ENCODE data around the gene HOXB3. TPM values are rescaled to one million over a fixed set of nuclear protein-coding genes. Genes with fewer than 3 reads are reported as not detected.

HOXB3 gene
- total RNA-seq, 3 donors from 2014 or later (not counting 1 experiment from before 2014, with no cell fraction given) = 7.9 to 15.6 (median 15.3) TPM

DNA sequence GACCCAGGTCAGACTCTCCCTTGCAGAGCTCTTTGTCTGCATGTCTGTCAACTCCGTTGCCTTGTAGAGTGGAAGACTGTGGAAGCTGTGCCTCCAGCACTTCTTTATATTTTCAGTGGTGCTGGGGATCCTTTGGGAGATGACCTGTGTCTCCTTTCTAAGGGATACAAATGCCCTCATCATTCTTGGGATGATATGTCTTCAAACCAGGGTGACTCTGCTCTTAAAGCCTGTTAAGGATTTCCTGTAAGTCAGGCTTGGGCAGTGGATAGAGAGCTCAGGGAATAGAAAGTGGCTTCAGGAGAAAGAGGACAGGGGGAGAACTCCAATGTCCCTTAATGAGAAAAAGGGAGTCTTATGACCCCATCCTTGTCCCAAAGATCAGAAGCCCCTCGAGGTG, 1.5 kb downstream of the HOXB3 start:
- peaks cover 32% of the 10 kb centered on the region for H3K4me1 ChIP-seq (ENCODE audit: control insufficient read depth, insufficient read depth, low read length)
- peak in 1 of 2 donors; percentile 5 for DNase-seq
- TF ChIP-seq, protein P1, sequence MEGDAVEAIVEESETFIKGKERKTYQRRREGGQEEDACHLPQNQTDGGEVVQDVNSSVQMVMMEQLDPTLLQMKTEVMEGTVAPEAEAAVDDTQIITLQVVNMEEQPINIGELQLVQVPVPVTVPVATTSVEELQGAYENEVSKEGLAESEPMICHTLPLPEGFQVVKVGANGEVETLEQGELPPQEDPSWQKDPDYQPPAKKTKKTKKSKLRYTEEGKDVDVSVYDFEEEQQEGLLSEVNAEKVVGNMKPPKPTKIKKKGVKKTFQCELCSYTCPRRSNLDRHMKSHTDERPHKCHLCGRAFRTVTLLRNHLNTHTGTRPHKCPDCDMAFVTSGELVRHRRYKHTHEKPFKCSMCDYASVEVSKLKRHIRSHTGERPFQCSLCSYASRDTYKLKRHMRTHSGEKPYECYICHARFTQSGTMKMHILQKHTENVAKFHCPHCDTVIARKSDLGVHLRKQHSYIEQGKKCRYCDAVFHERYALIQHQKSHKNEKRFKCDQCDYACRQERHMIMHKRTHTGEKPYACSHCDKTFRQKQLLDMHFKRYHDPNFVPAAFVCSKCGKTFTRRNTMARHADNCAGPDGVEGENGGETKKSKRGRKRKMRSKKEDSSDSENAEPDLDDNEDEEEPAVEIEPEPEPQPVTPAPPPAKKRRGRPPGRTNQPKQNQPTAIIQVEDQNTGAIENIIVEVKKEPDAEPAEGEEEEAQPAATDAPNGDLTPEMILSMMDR (IDR thresholded peaks at IDR 0.05) = no peak
- H3K27me3 ChIP-seq (ENCODE audit: control insufficient read depth, insufficient read depth, low read length) = peaks cover 50% of the 10 kb centered on the region
- no peaks in the 10 kb centered on the region for H3K9me3 ChIP-seq (ENCODE audit: control insufficient read depth, insufficient read depth, low read length)
- H3K27ac ChIP-seq (ENCODE audit: low read length) = no peak overlapping the region
- Mint-ChIP-seq H3K9me3 (no peaks in the 10 kb centered on the region), H3K4me1 (peaks cover 31 to 43% of the 10 kb centered on the region in 2 donors), H3K4me3 (no peak overlapping the region), H3K27ac (no peak overlapping the region), H3K36me3 (no peaks in the 10 kb centered on the region), H3K27me3 (ENCODE audit: low read depth in 2 of 2) (peaks cover 77 to 81% of the 10 kb centered on the region in 2 donors)
- H3K4me3 ChIP-seq (ENCODE audit: low read length) = no peak overlapping the region
- no peaks in the 10 kb centered on the region for H3K36me3 ChIP-seq (ENCODE audit: control insufficient read depth, insufficient read depth, low read length)
- 35% methylated on average over 2 of the region's 2 CpGs for WGBS (ENCODE audit: insufficient coverage)
- intact Hi-C loops (cut with micrococcal nuclease) = no loop called here
- no peak for ATAC-seq

DNA sequence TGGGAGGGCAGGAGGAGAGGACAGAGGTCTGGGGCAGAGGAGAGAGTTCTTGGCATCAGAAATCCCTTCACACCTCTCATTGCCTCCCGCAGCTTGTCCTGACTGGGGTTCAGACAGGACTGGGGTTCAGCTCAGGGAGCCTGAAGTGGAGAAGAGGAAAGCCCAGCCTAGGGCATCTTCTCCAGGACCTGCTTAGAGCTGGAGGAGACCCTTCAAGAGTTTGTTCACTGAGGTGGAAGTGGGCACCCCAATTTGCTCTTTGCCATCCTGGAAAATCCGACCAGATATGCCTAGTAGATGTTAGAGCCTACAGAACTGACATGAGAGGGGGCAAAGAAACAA, 2.0 kb downstream of the HOXB3 start:
- peaks cover 27 to 39% of the 10 kb centered on the region in 2 donors for H3K4me1 Mint-ChIP-seq
- TF ChIP-seq, protein P1 (IDR thresholded peaks at IDR 0.05) = no peak
- H3K9me3 Mint-ChIP-seq = no peaks in the 10 kb centered on the region
- Histone ChIP-seq H3K4me1 (ENCODE audit: control insufficient read depth, insufficient read depth, low read length) (peaks cover 27% of the 10 kb centered on the region), H3K9me3 (ENCODE audit: control insufficient read depth, insufficient read depth, low read length) (no peaks in the 10 kb centered on the region), H3K27me3 (ENCODE audit: control insufficient read depth, insufficient read depth, low read length) (peaks cover 48% of the 10 kb centered on the region), H3K36me3 (ENCODE audit: control insufficient read depth, insufficient read depth, low read length) (no peaks in the 10 kb centered on the region), H3K4me3 (ENCODE audit: low read length) (no peak overlapping the region), H3K27ac (ENCODE audit: low read length) (no peak overlapping the region)
- no peaks in the 10 kb centered on the region for H3K36me3 Mint-ChIP-seq
- ATAC-seq = no peak
- intact Hi-C loops (cut with micrococcal nuclease) = no loop called here
- 49% methylated on average over 2 of the region's 2 CpGs for WGBS (ENCODE audit: insufficient coverage)
- no peak for DNase-seq
- no peak overlapping the region for H3K27ac Mint-ChIP-seq
- no peak overlapping the region for H3K4me3 Mint-ChIP-seq
- peaks cover 78 to 81% of the 10 kb centered on the region in 2 donors for H3K27me3 Mint-ChIP-seq (ENCODE audit: low read depth in 2 of 2)

GRCh38 chr17:48587276-48588073, 2.6 kb downstream of the HOXB3 start:
- Mint-ChIP-seq H3K4me3 (peak overlapping the region; percentile 49), H3K27ac (no peak overlapping the region), H3K27me3 (ENCODE audit: low read depth in 2 of 2) (peaks cover 78 to 81% of the 10 kb centered on the region in 2 donors), H3K9me3 (no peaks in the 10 kb centered on the region), H3K36me3 (no peaks in the 10 kb centered on the region), H3K4me1 (peaks cover 27 to 39% of the 10 kb centered on the region in 2 donors)
- H3K4me3 ChIP-seq (ENCODE audit: low read length) = no peak overlapping the region
- H3K9me3 ChIP-seq (ENCODE audit: control insufficient read depth, insufficient read depth, low read length) = no peaks in the 10 kb centered on the region
- no peaks in the 10 kb centered on the region for H3K36me3 ChIP-seq (ENCODE audit: control insufficient read depth, insufficient read depth, low read length)
- WGBS (ENCODE audit: insufficient coverage) = 64% methylated on average over 4 of the region's 5 CpGs
- peaks cover 45% of the 10 kb centered on the region for H3K27me3 ChIP-seq (ENCODE audit: control insufficient read depth, insufficient read depth, low read length)
- DNase-seq (peak in 1 of 2 donors; percentile 8), ATAC-seq (no peak)
- no peak overlapping the region for H3K27ac ChIP-seq (ENCODE audit: low read length)
- peaks cover 25% of the 10 kb centered on the region for H3K4me1 ChIP-seq (ENCODE audit: control insufficient read depth, insufficient read depth, low read length)
- intact Hi-C loops (cut with micrococcal nuclease) = no loop called here
- TF ChIP-seq, protein P1 (IDR thresholded peaks at IDR 0.05) = no peak
